IMR-90 (cell line): ENCODE data around the gene PPP1R9B. TPM values are rescaled to one million over a fixed set of nuclear protein-coding genes. Genes with fewer than 3 reads are reported as not detected.

ENCODE experiments used
- ATAC-seq: fragments of 200-7000 bp; cut with Tn5 transposase; 2 replicates; pipeline ENCODE4 v1.9.1; 2020; ENCODE audit warnings: low read depth, mild to moderate bottlenecking, moderate library complexity
- BruUV-seq: library from RNA; stranded (reverse); fragments of 400-500 nt; replicated peaks from 2 replicates; lab custom pipeline; 2021; lab: Mats Ljungman, UMichigan
- CTCF ChIA-PET: fragments of 300-600 bp; formaldehyde crosslinking; extraction: SDS; loops from one replicate; lab custom pipeline; 2021; ENCODE audit warnings: antibody characterized with exemption; lab: Yijun Ruan, JAX
- POLR2A ChIA-PET: fragments of 300-600 bp; sonication (Branson Sonifier 250); formaldehyde crosslinking; loops from one replicate; lab custom pipeline; 2022; ENCODE audit warnings: antibody characterized with exemption; ENCODE audit not compliant: unreplicated experiment; lab: Charles Lee
- DNase-seq: peaks from one replicate; pipeline ENCODE4 v3.0.0; 2013
- H2AFZ ChIP-seq: replicated peaks from 2 replicates; pipeline ENCODE3; 2013; ENCODE audit warnings: low read length, mild to moderate bottlenecking; ENCODE audit not compliant: poor library complexity
- H2AK5ac ChIP-seq: 2 replicates; pipeline ENCODE4 v1.6.1; 2013; ENCODE audit warnings: low read depth, low read length, inconsistent platforms
- H2AK9ac ChIP-seq: replicated peaks from 2 replicates; pipeline ENCODE3; 2013; ENCODE audit warnings: mild to moderate bottlenecking, low read depth, low read length, moderate library complexity; ENCODE audit not compliant: poor library complexity
- H2BK120ac ChIP-seq: 2 replicates; pipeline ENCODE4 v1.6.1; 2013; ENCODE audit warnings: low read depth, low read length, inconsistent platforms
- H2BK15ac ChIP-seq: 3 replicates; pipeline ENCODE4 v1.6.1; 2013; ENCODE audit warnings: low read depth, low read length, inconsistent platforms
- H2BK20ac ChIP-seq: 2 replicates; pipeline ENCODE4 v1.6.1; 2013; ENCODE audit warnings: low read depth, mild to moderate bottlenecking, inconsistent platforms, low read length, moderate library complexity
- H2BK5ac ChIP-seq: 2 replicates; pipeline ENCODE4 v1.6.1; 2013; ENCODE audit warnings: mild to moderate bottlenecking, low read depth, low read length, inconsistent platforms; ENCODE audit not compliant: poor library complexity, severe bottlenecking
- H3K14ac ChIP-seq: replicated peaks from 2 replicates; pipeline ENCODE4 v1.6.1; 2013; ENCODE audit warnings: low read depth, low read length, inconsistent platforms
- H3K18ac ChIP-seq: 2 replicates; pipeline ENCODE4 v1.6.1; 2013; ENCODE audit warnings: low read depth, low read length, control low read depth
- H3K23ac ChIP-seq: 2 replicates; pipeline ENCODE4 v1.6.1; 2013; ENCODE audit warnings: low read depth, low read length, inconsistent platforms
- H3K27ac ChIP-seq: 2 replicates; pipeline ENCODE4 v1.5.1; 2013; ENCODE audit warnings: mild to moderate bottlenecking, control low read depth, low read length; ENCODE audit not compliant: insufficient read depth
- H3K27me3 ChIP-seq: 2 replicates; pipeline ENCODE4 v1.6.1; 2013; ENCODE audit warnings: low read length; ENCODE audit not compliant: control insufficient read depth, insufficient read depth
- H3K36me3 ChIP-seq: 2 replicates; pipeline ENCODE4 v1.6.1; 2013; ENCODE audit warnings: low read length, mixed read lengths; ENCODE audit not compliant: control insufficient read depth, insufficient read depth
- H3K4ac ChIP-seq: 2 replicates; pipeline ENCODE4 v1.6.1; 2013; ENCODE audit warnings: low read depth, low read length, inconsistent platforms
- H3K4me1 ChIP-seq: 2 replicates; pipeline ENCODE4 v1.6.1; 2013; ENCODE audit warnings: low read length, mixed read lengths; ENCODE audit not compliant: control insufficient read depth, insufficient read depth
- H3K4me2 ChIP-seq: 2 replicates; pipeline ENCODE4 v1.6.1; 2013; ENCODE audit warnings: low read depth, mild to moderate bottlenecking, control low read depth, low read length, moderate library complexity
- H3K4me3 ChIP-seq: 2 replicates; pipeline ENCODE4 v1.5.1; 2013; ENCODE audit warnings: low read depth, mild to moderate bottlenecking, control low read depth, low read length, moderate library complexity; ENCODE audit not compliant: insufficient read depth
- H3K56ac ChIP-seq: 2 replicates; pipeline ENCODE4 v1.6.1; 2013; ENCODE audit warnings: low read length, inconsistent platforms; ENCODE audit not compliant: insufficient read depth; ENCODE audit errors: extremely low read depth
- H3K79me1 ChIP-seq, 2 experiments: 2 replicates each; pipeline ENCODE4 v1.6.1; 2013; ENCODE audit warnings: low read length in 2 of 2, inconsistent platforms in 1 of 2, low read depth in 1 of 2
- H3K9ac ChIP-seq: 2 replicates; pipeline ENCODE4 v1.6.1; 2013; ENCODE audit warnings: low read depth, low read length, control low read depth
- H3K9me1 ChIP-seq: 2 replicates; pipeline ENCODE4 v1.6.1; 2013; ENCODE audit warnings: low read length, inconsistent platforms; ENCODE audit not compliant: insufficient read depth
- H3K9me3 ChIP-seq: 2 replicates; pipeline ENCODE4 v1.6.1; 2013; ENCODE audit warnings: low read length; ENCODE audit not compliant: control insufficient read depth, insufficient read depth
- H4K20me1 ChIP-seq: 2 replicates; pipeline ENCODE4 v1.6.1; 2013; ENCODE audit warnings: low read length, inconsistent platforms; ENCODE audit not compliant: insufficient read depth
- H4K5ac ChIP-seq: 2 replicates; pipeline ENCODE4 v1.6.1; 2013; ENCODE audit warnings: mild to moderate bottlenecking, low read depth, low read length, control low read depth
- H4K8ac ChIP-seq, 2 experiments: 2 replicates each; pipeline ENCODE4 v1.6.1; 2013; ENCODE audit warnings: low read depth in 2 of 2, low read length in 2 of 2, control low read depth in 1 of 2, inconsistent platforms in 1 of 2
- H4K91ac ChIP-seq: 2 replicates; pipeline ENCODE4 v1.6.1; 2013; ENCODE audit warnings: low read depth, low read length, inconsistent platforms; ENCODE audit not compliant: insufficient read depth
- ELK1 ChIP-seq: fragments of 150-350 bp; IDR thresholded peaks from 2 replicates; pipeline ENCODE4 v1.6.1; 2016; ENCODE audit warnings: low read depth, mild to moderate bottlenecking, low read length, moderate library complexity, borderline replicate concordance
- MAFK ChIP-seq: IDR thresholded peaks from 2 replicates; pipeline ENCODE4 v1.6.1; 2012; ENCODE audit warnings: low read depth, low read length, improper control_type of control experiment
- SMC3 ChIP-seq: fragments of 150-350 bp; IDR thresholded peaks from 2 replicates; pipeline ENCODE4 v1.6.1; 2016; ENCODE audit warnings: low read depth, mild to moderate bottlenecking, antibody characterized with exemption, low read length, moderate library complexity
- WGBS, 2 experiments: methylation state at CpG; one replicate each; pipeline versions ENCODE4 v1.1.5 to v1.1.7; 2013; ENCODE audit warnings: missing lambda C conversion rate in 2 of 2; ENCODE audit not compliant: insufficient read length in 1 of 2; ENCODE audit errors: extremely low coverage in 2 of 2; 5-methylcytosine and 5-hydroxymethylcytosine counted together
- dilution Hi-C: fragments of 300-500 bp; cut with HindIII; formaldehyde crosslinking; loops from one replicate; pipeline ENCODE4 v1.14.3; 2018; ENCODE audit warnings: low sequenced_read_pairs; ENCODE audit not compliant: unreplicated experiment
- in situ Hi-C: fragments of 300-500 bp; cut with MboI; formaldehyde crosslinking; loops from 3 replicates; pipeline ENCODE4 v1.14.3; 2019; ENCODE audit warnings: low sequenced_read_pairs, inconsistent platforms, mixed read lengths
- intact Hi-C: fragments of 100-400 bp; cut with micrococcal nuclease; formaldehyde crosslinking; loops from 2 replicates; pipeline ENCODE4 v1.10.0; 2022
- polyA plus RNA-seq, 3 experiments: library from polyadenylated mRNA; depleted of rRNA; stranded (reverse); fragments of >200 nt; gene quantifications; 2 replicates each; pipeline ENCODE4 v1.2.3, GENCODE V29; 2012; ENCODE audit warnings: low replicate concordance in 1 of 3
- total RNA-seq: library from RNA; depleted of rRNA; stranded (reverse); fragments of >200 nt; gene quantifications from 2 replicates; pipeline ENCODE4 v1.2.3, GENCODE V29; 2012

PPP1R9B gene
- total and polyA plus RNA-seq, 2 of the 4 experiments (the other 2 are of a cell fraction), result 23.0 to 28.0 TPM

GRCh38 chr17:50120475-50121253 lies 29.8 kb downstream of the PPP1R9B start:
- Histone ChIP-seq H2BK20ac (no peak overlapping the region), H4K91ac (no peak overlapping the region), H4K8ac (no peak overlapping the region), H4K5ac (no peak overlapping the region), H3K18ac (no peak overlapping the region), H3K9me3 (no peaks in the 10 kb centered on the region), H2AK5ac (no peak overlapping the region), H3K56ac (no peak overlapping the region), H3K9ac (no peak overlapping the region), H2AK9ac (no peak overlapping the region), H3K23ac (no peak overlapping the region), H2BK120ac (no peak overlapping the region), H3K27me3 (no peaks in the 10 kb centered on the region), H3K36me3 (peaks cover 6% of the 10 kb centered on the region; the same call in 1 of the 2 replicates), H3K79me1 (peaks cover 0 to 5% of the 10 kb centered on the region in 2 experiments; a peak in 1 of 4 replicates), H3K4ac (no peak overlapping the region), H4K20me1 (no peaks in the 10 kb centered on the region), H3K4me3 (no peak overlapping the region), H3K14ac (no peak overlapping the region), H2BK15ac (no peak overlapping the region), H3K9me1 (peaks cover 14% of the 10 kb centered on the region), H2AFZ (no peak overlapping the region), H3K4me2 (no peak overlapping the region), H3K4me1 (peaks cover 10% of the 10 kb centered on the region), H2BK5ac (no peak overlapping the region), H3K27ac (no peak overlapping the region)
- dilution Hi-C loops (no loop called here), intact Hi-C loops (no loop called here), in situ Hi-C loops (no loop called here)
- TF ChIP-seq SMC3 (no peak), ELK1 (no peak), MAFK (no peak)
- CTCF ChIA-PET, result no interaction called here
- POLR2A ChIA-PET, result no interaction called here
- ATAC-seq (no peak), DNase-seq (no peak)
- no TSS peak for BruUV-seq
- 85% methylated on average over 5 of the region's 7 CpGs; no CpG with 5 or more reads in 1 of the 2 experiments for WGBS, 2 experiments
